ES-I3 (cell line): Measurements from ENCODE around the gene SMARCC2.

Experiments used
- H3K36me3 ChIP-seq: 2 replicates; pipeline ENCODE4 v1.6.1; 2013; ENCODE audit warnings: mild to moderate bottlenecking, low read length, control low read depth, moderate library complexity; ENCODE audit not compliant: insufficient read depth
- H3K4me1 ChIP-seq: 2 replicates; pipeline ENCODE4 v1.6.1; 2013; ENCODE audit warnings: mild to moderate bottlenecking, control low read depth, low read length; ENCODE audit not compliant: insufficient read depth
- H3K9ac ChIP-seq: 2 replicates; pipeline ENCODE4 v1.6.1; 2013; ENCODE audit warnings: low read depth, mild to moderate bottlenecking, low read length, moderate library complexity
- H3K9me3 ChIP-seq: 2 replicates; pipeline ENCODE4 v1.6.1; 2013; ENCODE audit warnings: mild to moderate bottlenecking, low read length, moderate library complexity; ENCODE audit not compliant: control insufficient read depth, insufficient read depth

SMARCC2 gene

GRCh38 chr12:56155256-56155845 is 33.9 kb downstream of the SMARCC2 start:
- H3K4me1 ChIP-seq = peaks cover 11% of the 10 kb centered on the region
- H3K9ac ChIP-seq = no peak overlapping the region
- H3K9me3 ChIP-seq = no peaks in the 10 kb centered on the region
- peaks cover 10% of the 10 kb centered on the region for H3K36me3 ChIP-seq

DNA sequence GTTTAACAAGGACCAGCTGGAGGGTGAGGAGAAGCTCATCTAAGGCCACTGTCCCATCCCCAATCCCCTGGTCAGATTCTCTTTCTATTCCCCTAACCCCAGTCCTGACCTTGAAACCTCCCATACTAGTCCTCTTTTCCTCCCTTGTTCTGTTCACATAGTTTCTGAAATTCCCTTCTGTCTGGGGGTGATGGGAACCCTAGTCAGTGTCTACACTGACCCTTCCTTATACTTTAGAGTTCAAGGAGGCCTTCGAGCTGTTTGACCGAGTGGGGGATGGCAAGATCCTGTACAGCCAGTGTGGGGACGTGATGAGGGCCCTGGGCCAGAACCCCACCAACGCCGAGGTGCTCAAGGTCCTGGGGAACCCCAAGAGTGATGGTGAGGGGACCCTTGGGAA is 34.5 kb downstream of the SMARCC2 start:
- H3K4me1 ChIP-seq = peaks cover 6% of the 10 kb centered on the region
- H3K9ac ChIP-seq = no peak overlapping the region
- H3K9me3 ChIP-seq = no peaks in the 10 kb centered on the region
- H3K36me3 ChIP-seq = peaks cover 5% of the 10 kb centered on the region

- H3K9me3 ChIP-seq = no peaks in the 10 kb centered on the region
- no peak overlapping the region for H3K9ac ChIP-seq
- peaks cover 3% of the 10 kb centered on the region; the same call in 1 of the 2 replicates for H3K4me1 ChIP-seq
- no peaks in the 10 kb centered on the region; the same call in 1 of the 2 replicates for H3K36me3 ChIP-seq
Observed at GRCh38 chr12:56154246-56154771, 35.0 kb downstream of the SMARCC2 start.

GRCh38 chr12:56153678-56154065 is 35.6 kb downstream of the SMARCC2 start:
- Histone ChIP-seq H3K9me3 (no peaks in the 10 kb centered on the region), H3K9ac (no peak overlapping the region), H3K4me1 (peaks cover 3% of the 10 kb centered on the region; the same call in 1 of the 2 replicates), H3K36me3 (no peaks in the 10 kb centered on the region; the same call in 1 of the 2 replicates)

GRCh38 chr12:56152756-56153677 is 36.3 kb downstream of the SMARCC2 start:
- H3K9ac ChIP-seq = peak overlapping the region; percentile 94
- H3K36me3 ChIP-seq = no peaks in the 10 kb centered on the region; the same call in 1 of the 2 replicates
- H3K9me3 ChIP-seq = no peaks in the 10 kb centered on the region
- peaks cover 3% of the 10 kb centered on the region; the same call in 1 of the 2 replicates for H3K4me1 ChIP-seq

- Histone ChIP-seq H3K36me3 (no peaks in the 10 kb centered on the region; the same call in 1 of the 2 replicates), H3K9me3 (no peaks in the 10 kb centered on the region), H3K9ac (peak within 1 kb of the TSS; percentile 94), H3K4me1 (peaks cover 3% of the 10 kb centered on the region; the same call in 1 of the 2 replicates)
Observed at GRCh38 chr12:56152132-56152755, 37.0 kb downstream of the SMARCC2 start, which contains the start of gene MYL6B. TSS of gene MYL6B (plus strand) at chr12:56152587. CDS start at chr12:56153919, 1,332 bp downstream.

- Histone ChIP-seq H3K9ac (peak overlapping the region; percentile 94), H3K9me3 (no peaks in the 10 kb centered on the region), H3K4me1 (peaks cover 3% of the 10 kb centered on the region; the same call in 1 of the 2 replicates), H3K36me3 (no peaks in the 10 kb centered on the region; the same call in 1 of the 2 replicates)
Observed at GRCh38 chr12:56151672-56152131, 37.6 kb downstream of the SMARCC2 start.

DNA sequence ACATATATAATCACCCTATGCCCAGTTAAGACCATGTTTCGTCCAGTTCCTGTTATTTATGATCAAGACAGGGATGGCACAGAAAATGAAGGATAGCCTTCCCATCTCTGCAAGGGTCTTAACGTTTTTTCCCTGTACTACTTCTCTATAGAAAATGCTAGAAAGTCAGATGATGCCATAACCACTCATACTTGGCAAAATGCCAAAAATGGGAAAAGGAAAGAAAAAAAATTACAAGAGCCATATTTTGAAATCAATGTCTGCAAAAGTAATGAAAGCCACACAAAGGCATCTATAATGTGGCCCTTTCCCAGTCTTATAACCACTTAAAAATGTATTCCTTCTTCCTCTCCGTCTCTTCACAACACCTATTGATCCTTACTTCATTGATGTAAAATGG is 38.7 kb downstream of the SMARCC2 start:
- Histone ChIP-seq H3K36me3 (no peaks in the 10 kb centered on the region; the same call in 1 of the 2 replicates), H3K9ac (no peak overlapping the region), H3K4me1 (peaks cover 3% of the 10 kb centered on the region; the same call in 1 of the 2 replicates), H3K9me3 (no peaks in the 10 kb centered on the region)

DNA sequence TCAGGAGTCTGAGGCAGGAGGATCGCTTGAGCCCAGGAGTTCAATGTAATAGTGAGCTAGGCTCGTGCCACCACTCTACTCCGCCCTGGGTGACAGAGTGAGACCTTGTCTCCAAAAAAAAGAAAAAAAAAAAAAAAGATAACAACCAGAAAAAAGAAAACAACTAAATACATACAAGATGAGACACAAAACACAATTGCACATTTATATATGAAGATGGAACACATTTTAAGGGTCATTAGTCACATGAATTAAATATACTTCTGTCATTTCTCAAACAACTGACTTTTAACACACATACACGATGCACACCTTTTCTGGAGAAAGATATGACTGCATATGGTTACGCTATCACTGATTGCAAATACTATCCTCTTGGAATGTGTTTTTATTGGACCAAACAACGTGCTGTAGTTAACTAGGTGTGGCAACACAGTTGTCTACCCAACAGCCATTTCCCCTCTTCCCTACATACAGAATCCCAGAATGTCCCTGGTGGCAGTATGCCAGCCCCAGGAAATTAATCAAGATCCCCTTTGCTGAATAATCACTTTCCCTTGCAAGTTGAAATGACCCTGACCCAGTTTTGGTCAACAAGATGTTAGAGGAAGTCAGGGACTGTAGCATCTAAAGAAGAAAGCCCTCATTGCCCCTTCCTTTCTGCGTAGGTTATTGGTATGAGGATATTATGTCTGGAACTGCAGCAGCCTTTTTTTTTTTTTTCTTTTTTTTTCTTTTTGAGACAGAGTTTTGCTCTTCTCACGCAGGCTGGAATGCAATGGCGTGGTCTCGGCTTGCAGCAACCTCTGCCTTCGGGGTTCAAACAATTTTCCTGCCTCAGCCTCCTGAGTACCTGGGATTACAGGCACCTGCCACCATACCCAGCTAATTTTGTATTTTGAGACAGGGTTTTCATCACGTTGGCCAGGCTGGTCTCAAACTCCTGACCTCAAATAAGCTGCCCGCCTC is 42.5 kb downstream of the SMARCC2 start:
- peaks cover 12% of the 10 kb centered on the region for H3K36me3 ChIP-seq
- no peaks in the 10 kb centered on the region for H3K4me1 ChIP-seq
- no peak overlapping the region for H3K9ac ChIP-seq
- H3K9me3 ChIP-seq = no peaks in the 10 kb centered on the region

DNA sequence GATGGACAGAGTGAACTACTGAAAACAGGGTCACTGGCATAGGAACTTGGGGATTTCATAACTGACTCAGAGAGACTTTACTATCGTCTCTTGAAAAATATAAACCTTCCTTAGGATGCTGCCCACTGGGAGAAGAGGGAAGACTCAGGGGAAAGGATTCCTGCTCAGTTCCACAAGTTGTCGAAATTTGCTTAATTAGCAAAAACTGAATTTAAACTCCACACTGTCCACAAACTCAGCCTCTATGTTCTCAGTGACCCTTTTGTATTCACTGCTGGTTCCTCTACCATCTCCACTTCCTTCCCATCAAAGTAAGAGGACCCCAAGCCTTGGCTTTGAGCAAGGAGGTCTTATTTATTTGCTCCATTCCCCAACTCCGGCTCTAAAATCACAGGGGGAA is 44.1 kb downstream of the SMARCC2 start:
- H3K9me3 ChIP-seq = no peaks in the 10 kb centered on the region
- no peak overlapping the region for H3K9ac ChIP-seq
- H3K4me1 ChIP-seq = no peaks in the 10 kb centered on the region
- peaks cover 17% of the 10 kb centered on the region for H3K36me3 ChIP-seq

- peaks cover 28% of the 10 kb centered on the region for H3K36me3 ChIP-seq
- H3K9ac ChIP-seq = no peak overlapping the region
- no peaks in the 10 kb centered on the region for H3K4me1 ChIP-seq
- no peaks in the 10 kb centered on the region for H3K9me3 ChIP-seq
Observed at GRCh38 chr12:56143870-56144269, 45.4 kb downstream of the SMARCC2 start.

DNA sequence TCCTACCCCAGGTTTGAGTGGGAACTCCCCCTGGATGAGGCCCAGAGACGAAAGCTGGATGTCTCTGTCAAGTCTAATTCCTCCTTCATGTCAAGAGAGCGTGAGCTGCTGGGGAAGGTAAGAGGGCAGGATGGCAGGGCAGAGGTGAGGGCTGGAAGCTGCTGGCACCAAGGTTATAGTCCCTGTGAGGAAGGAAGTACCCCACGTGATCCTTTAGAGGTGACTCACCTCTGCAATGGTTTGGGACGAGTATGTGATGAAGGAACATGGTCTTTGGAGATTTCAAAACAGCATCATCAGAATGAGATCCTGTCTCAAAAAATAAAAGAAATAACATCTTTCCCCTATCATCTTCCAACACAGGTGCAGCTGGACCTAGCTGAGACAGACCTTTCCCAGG is 46.1 kb downstream of the SMARCC2 start:
- Histone ChIP-seq H3K9ac (no peak overlapping the region), H3K36me3 (peaks cover 33% of the 10 kb centered on the region), H3K4me1 (no peaks in the 10 kb centered on the region)

More for the DNA sequence above, 46.1 kb downstream of the SMARCC2 start:
- no peaks in the 10 kb centered on the region for H3K9me3 ChIP-seq
